ENCODE results near the gene DCAF8L1. TPM values are rescaled to one million over a fixed set of nuclear protein-coding genes. Genes with fewer than 3 reads are reported as not detected.

DCAF8L1 gene
- total RNA-seq, 3 donors from 2014 or later (not counting 1 experiment from before 2014, with no cell fraction given): not detected

DNA sequence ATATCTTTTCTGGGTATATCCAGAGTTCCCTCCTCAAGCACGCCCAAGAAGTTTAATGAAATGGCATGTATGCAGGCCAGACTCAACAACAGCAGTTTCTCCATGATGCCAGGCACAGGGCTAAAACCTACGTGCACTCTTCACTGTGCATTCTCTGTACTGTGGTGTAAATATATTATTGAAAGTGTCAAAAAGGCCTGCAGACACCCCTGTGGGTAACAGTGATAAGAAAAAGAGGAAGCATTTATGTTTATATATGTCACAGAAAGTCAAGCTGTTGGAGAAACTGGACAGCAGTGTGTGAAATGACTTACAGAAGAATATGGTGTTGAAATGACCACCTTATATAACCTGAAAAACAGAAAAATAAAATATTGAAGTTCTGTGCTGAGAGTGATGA is 29.6 kb upstream of the DCAF8L1 start:
- Mint-ChIP-seq H3K27me3 (ENCODE audit: low read depth in 2 of 2) (no peaks in the 10 kb centered on the region), H3K4me1 (no peaks in the 10 kb centered on the region), H3K9me3 (peaks cover 4 to 5% of the 10 kb centered on the region in 2 donors), H3K27ac (no peak overlapping the region), H3K4me3 (no peak overlapping the region), H3K36me3 (no peaks in the 10 kb centered on the region)
- intact Hi-C loops (cut with micrococcal nuclease): no loop called here
- 17% methylated on average over 1 of the region's 2 CpGs for WGBS (ENCODE audit: insufficient coverage)
- no peaks in the 10 kb centered on the region for H3K9me3 ChIP-seq (ENCODE audit: control insufficient read depth, insufficient read depth, low read length)
- TF ChIP-seq, protein P1, sequence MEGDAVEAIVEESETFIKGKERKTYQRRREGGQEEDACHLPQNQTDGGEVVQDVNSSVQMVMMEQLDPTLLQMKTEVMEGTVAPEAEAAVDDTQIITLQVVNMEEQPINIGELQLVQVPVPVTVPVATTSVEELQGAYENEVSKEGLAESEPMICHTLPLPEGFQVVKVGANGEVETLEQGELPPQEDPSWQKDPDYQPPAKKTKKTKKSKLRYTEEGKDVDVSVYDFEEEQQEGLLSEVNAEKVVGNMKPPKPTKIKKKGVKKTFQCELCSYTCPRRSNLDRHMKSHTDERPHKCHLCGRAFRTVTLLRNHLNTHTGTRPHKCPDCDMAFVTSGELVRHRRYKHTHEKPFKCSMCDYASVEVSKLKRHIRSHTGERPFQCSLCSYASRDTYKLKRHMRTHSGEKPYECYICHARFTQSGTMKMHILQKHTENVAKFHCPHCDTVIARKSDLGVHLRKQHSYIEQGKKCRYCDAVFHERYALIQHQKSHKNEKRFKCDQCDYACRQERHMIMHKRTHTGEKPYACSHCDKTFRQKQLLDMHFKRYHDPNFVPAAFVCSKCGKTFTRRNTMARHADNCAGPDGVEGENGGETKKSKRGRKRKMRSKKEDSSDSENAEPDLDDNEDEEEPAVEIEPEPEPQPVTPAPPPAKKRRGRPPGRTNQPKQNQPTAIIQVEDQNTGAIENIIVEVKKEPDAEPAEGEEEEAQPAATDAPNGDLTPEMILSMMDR (IDR thresholded peaks at IDR 0.05): no peak
- H3K36me3 ChIP-seq (ENCODE audit: control insufficient read depth, insufficient read depth, low read length): no peaks in the 10 kb centered on the region
- no peak overlapping the region for H3K4me3 ChIP-seq (ENCODE audit: low read length)
- ATAC-seq (no peak), DNase-seq (no peak)
- H3K4me1 ChIP-seq (ENCODE audit: control insufficient read depth, insufficient read depth, low read length): no peaks in the 10 kb centered on the region
- H3K27me3 ChIP-seq (ENCODE audit: control insufficient read depth, insufficient read depth, low read length): no peaks in the 10 kb centered on the region
- no peak overlapping the region for H3K27ac ChIP-seq (ENCODE audit: low read length)

DNA sequence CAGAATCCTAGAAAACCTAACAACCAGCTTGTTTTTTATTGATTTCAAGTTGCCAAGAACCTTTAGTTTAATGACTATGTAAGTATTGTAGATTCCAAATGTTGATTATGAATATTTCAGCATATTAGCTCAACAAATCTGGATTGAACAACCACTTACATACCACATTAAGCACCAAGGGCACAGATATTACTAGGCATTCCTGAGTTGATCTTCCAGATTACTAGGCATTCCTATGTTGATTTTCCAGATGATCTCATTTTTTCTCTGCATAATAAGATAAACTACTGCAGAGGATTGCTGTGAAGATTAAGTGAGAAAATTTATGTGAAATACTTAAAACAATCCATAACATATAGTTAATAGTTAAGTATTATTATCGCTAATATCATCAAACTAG is 17.4 kb upstream of the DCAF8L1 start:
- intact Hi-C loops (cut with micrococcal nuclease): no loop called here
- DNase-seq: no peak
- TF ChIP-seq, protein P1 (IDR thresholded peaks at IDR 0.05): no peak
- H3K9me3 Mint-ChIP-seq: peaks cover 0 to 5% of the 10 kb centered on the region in 2 donors
- no peak for ATAC-seq
- Histone ChIP-seq H3K9me3 (ENCODE audit: control insufficient read depth, insufficient read depth, low read length) (no peaks in the 10 kb centered on the region), H3K4me1 (ENCODE audit: control insufficient read depth, insufficient read depth, low read length) (no peaks in the 10 kb centered on the region), H3K27me3 (ENCODE audit: control insufficient read depth, insufficient read depth, low read length) (no peaks in the 10 kb centered on the region), H3K36me3 (ENCODE audit: control insufficient read depth, insufficient read depth, low read length) (no peaks in the 10 kb centered on the region), H3K27ac (ENCODE audit: low read length) (no peak overlapping the region), H3K4me3 (ENCODE audit: low read length) (no peak overlapping the region)
- no CpG with 5 or more reads among the region's 1 CpG for WGBS (ENCODE audit: insufficient coverage)
- H3K4me1 Mint-ChIP-seq: no peaks in the 10 kb centered on the region
- H3K4me3 Mint-ChIP-seq: no peak overlapping the region
- H3K27ac Mint-ChIP-seq: no peak overlapping the region
- H3K36me3 Mint-ChIP-seq: no peaks in the 10 kb centered on the region
- no peaks in the 10 kb centered on the region for H3K27me3 Mint-ChIP-seq (ENCODE audit: low read depth in 2 of 2)

DNA sequence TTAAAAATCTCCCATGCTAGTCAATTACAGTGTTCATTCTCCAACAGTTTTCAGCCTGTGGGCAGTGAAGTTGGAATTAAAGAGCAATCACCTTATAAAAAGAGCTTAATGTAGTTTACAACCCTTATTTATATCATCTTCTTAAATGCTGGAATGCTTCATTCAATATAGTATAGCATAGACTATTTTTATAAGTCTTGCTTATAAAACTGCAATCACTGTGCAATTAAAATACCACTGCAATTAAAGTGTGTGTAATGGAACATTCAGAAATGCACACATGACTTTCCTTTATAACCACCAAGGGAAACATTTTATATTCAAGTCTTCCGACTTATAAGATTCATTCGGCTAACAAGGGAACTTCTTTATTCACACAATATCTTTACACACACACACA is 16.4 kb upstream of the DCAF8L1 start:
- DNase-seq: no peak

DNA sequence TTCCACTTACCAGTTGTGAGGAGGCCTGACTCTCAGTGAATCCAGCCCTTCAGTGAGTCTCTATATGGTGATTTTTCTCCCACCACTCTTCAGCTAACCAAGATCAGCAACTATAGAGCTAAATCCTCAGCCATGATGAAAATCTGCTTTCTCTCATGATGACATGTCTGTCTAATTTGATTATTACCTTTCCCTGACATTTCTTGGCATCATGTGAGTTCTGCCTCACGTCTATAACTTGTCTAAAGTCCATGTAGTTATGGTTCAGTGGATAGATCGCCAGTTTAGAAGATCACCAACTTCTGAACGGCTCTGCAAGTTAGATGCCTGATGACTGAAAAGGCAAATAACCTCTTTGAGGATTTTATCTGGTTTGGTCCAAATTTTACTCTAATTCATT is 14.9 kb upstream of the DCAF8L1 start:
- TF ChIP-seq, protein P1 (IDR thresholded peaks at IDR 0.05): no peak
- Mint-ChIP-seq H3K4me3 (no peak overlapping the region), H3K9me3 (no peaks in the 10 kb centered on the region), H3K4me1 (no peaks in the 10 kb centered on the region), H3K27ac (no peak overlapping the region), H3K36me3 (no peaks in the 10 kb centered on the region), H3K27me3 (ENCODE audit: low read depth in 2 of 2) (no peaks in the 10 kb centered on the region)
- no peak for ATAC-seq
- Histone ChIP-seq H3K27ac (ENCODE audit: low read length) (no peak overlapping the region), H3K4me3 (ENCODE audit: low read length) (no peak overlapping the region), H3K9me3 (ENCODE audit: control insufficient read depth, insufficient read depth, low read length) (no peaks in the 10 kb centered on the region), H3K27me3 (ENCODE audit: control insufficient read depth, insufficient read depth, low read length) (no peaks in the 10 kb centered on the region), H3K36me3 (ENCODE audit: control insufficient read depth, insufficient read depth, low read length) (no peaks in the 10 kb centered on the region), H3K4me1 (ENCODE audit: control insufficient read depth, insufficient read depth, low read length) (no peaks in the 10 kb centered on the region)
- no peak for DNase-seq
- 55% methylated on average over 3 of the region's 3 CpGs for WGBS (ENCODE audit: insufficient coverage)
- intact Hi-C loops (cut with micrococcal nuclease): no loop called here

More for the DNA sequence above, 16.4 kb upstream of the DCAF8L1 start:
- no peak overlapping the region for H3K4me3 Mint-ChIP-seq
- H3K9me3 Mint-ChIP-seq: no peaks in the 10 kb centered on the region
- no peaks in the 10 kb centered on the region for H3K4me1 ChIP-seq (ENCODE audit: control insufficient read depth, insufficient read depth, low read length)
- WGBS (ENCODE audit: insufficient coverage): no CpG with 5 or more reads among the region's 2 CpGs
- no peaks in the 10 kb centered on the region for H3K27me3 Mint-ChIP-seq (ENCODE audit: low read depth in 2 of 2)
- intact Hi-C loops (cut with micrococcal nuclease): no loop called here
- H3K27ac ChIP-seq (ENCODE audit: low read length): no peak overlapping the region
- no peaks in the 10 kb centered on the region for H3K9me3 ChIP-seq (ENCODE audit: control insufficient read depth, insufficient read depth, low read length)
- no peaks in the 10 kb centered on the region for H3K4me1 Mint-ChIP-seq
- no peaks in the 10 kb centered on the region for H3K36me3 Mint-ChIP-seq
- no peak overlapping the region for H3K27ac Mint-ChIP-seq
- TF ChIP-seq, protein P1 (IDR thresholded peaks at IDR 0.05): no peak
- ATAC-seq: no peak
- no peak overlapping the region for H3K4me3 ChIP-seq (ENCODE audit: low read length)
- no peaks in the 10 kb centered on the region for H3K36me3 ChIP-seq (ENCODE audit: control insufficient read depth, insufficient read depth, low read length)
- no peaks in the 10 kb centered on the region for H3K27me3 ChIP-seq (ENCODE audit: control insufficient read depth, insufficient read depth, low read length)

All from natural killer cell (primary cell).